SKM-1 treated with dmso at 0.1 percent for 144 hours (cell line): ENCODE measurements around the gene OR10R2.

ENCODE experiments used
- DNase-seq: peaks from one replicate; lab custom pipeline; 2025; ENCODE audit not compliant: unreplicated experiment; lab: John Stamatoyannopoulos, UW

OR10R2 gene

GRCh38 chr1:158521666-158522058 lies 49.6 kb downstream of the OR10R2 start:
- no peak for DNase-seq

DNA sequence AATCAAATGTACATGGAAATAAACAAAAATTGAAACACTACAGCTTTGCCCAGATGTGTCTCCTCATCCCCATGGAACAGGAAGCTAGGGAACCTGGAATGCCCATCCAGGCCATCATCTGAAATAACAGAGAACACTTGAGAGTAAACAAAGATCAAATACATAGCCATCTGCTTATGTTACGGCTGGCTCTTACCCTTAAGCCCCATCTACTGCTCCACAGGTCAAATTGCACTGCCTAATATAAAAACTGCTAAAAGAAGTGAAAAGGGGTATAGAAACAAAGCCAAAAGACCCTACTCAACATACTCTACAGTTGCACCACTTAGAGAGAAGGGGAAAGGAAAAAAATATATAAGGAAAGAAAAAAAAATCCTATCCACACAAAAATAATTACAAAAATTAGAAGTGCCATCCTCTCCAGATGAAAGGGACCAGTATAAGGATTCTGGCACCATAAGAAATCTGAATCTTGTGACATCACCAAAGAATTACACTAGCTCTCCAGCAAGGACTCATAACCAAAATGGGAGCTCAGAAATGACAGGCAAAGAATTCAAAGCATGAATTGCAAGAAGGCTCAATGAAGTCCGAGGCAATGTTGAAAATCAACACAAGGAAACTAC lies 55.3 kb downstream of the OR10R2 start:
- DNase-seq, result peak; percentile 71
